Activated naive CD8-positive, alpha-beta T cell treated with anti-CD3 and anti-CD28 coated beads, Interleukin-2, amount 50 U/mL, for 16 hours (primary cell): Measurements from ENCODE around the gene SYPL1.

Experiments
- DNase-seq: peaks from one replicate; pipeline ENCODE4 v3.0.0-alpha.2; 2020; ENCODE audit warnings: low read depth, low spot score

SYPL1 gene

GRCh38 chr7:106122713-106123112 is 10.6 kb upstream of the SYPL1 start:
- no peak for DNase-seq

GRCh38 chr7:106121189-106121810 is 9.2 kb upstream of the SYPL1 start:
- DNase-seq = no peak

- no peak for DNase-seq
Measured at GRCh38 chr7:106120500-106120899, 8.4 kb upstream of the SYPL1 start.

GRCh38 chr7:106119719-106120118 is 7.6 kb upstream of the SYPL1 start:
- DNase-seq = no peak

DNA sequence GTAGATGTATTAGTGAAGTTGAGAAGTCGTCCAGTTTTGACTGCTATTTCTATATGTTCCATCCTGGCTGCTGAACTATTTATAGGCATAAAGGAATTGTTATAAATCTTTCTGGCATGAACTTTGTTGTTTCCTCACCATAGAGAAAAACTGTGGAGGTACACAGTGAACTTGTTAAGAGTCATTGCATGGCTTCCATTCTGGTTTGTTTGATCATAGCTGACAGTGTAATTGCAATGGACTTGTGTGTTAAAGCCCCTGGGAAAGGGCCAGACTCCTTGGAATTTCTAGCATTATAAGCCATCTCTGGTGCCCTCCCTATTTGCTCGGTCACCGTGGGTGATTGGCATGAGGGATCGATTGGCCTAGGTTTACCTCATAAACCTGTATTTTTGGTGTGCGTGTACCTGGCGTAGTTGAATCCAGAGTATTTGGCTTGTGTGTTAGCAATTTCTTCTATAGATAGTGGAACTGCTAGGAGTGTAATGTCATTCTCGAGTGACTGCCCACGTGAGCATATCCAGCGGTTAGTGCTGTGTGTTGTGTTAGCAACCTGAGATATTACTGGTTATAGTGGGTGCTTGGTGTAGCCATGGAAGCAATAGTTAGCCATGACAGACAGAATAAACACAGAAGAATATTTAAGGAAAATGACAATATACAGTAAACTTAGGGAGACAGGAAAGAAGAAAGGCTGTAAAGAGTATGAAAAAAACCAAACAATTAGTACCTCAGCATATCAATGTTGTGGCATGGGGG is 5.9 kb upstream of the SYPL1 start:
- DNase-seq = no peak

GRCh38 chr7:106116161-106116704 is 4.1 kb upstream of the SYPL1 start:
- DNase-seq = no peak

GRCh38 chr7:106114716-106115383 is 2.7 kb upstream of the SYPL1 start:
- no peak for DNase-seq

- no peak for DNase-seq
Measured at GRCh38 chr7:106112972-106113421, 885 bp upstream of the SYPL1 start.

DNA sequence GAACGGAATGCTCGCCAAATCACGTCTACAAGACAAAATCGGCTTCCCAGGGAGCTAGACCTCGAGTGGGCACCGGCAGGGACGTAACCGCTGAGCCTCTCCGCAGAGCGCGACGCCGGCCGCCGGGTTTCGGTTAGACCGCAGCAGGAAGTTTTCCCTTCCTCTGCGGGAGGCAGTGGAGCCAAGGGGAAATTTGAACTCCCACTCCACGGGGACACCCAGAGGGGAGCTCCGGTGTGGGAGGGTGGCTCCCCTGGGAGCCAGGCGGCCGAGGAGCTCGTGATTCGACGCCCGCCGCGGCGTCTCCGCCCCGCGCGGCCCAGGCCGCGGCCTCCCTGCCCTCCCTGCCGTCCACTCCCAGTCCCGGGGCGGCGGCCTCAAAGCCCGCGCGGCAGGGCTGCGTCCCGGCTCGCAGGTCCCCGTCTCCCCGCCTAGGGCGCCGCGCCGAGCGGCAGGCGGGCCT is 426 bp downstream of the SYPL1 start:
- no peak for DNase-seq

DNA sequence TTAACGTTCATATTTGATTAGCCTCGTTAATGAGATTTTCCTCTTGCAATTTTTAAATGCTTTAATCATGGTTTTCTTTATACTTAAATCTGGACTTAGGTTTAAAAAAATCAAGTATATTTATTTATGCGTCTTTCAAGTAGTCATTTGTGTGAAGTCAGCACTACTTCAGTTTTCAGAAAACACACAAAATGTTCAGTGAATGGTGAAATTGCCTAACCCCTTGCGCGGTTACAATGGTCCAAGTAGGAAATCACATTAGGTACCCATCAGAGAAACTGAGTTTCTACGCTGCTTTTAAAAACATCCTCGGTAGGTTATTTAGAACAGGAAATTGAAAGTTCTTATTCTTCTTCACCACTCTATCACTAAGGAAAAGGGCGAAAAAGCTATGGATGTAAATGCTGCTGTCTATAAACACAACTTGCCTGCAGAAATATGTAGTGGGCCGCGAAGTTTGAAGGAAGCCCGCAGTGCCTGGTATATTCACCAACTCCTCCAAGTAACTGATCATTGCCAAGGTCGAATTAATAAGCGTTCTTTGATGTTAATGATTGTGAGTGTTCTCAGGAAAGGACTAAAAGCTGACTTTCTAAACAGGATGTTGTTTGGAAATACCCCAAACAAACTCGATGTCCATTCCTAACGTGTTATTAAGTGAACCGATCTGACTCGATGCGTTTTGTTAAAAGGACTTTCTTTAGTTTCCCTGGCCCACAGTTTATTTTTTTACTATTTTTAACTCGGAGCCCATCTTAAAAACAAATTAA is 1.0 kb downstream of the SYPL1 start:
- DNase-seq = no peak

GRCh38 chr7:106110238-106110560 is 1.9 kb downstream of the SYPL1 start:
- DNase-seq = no peak

GRCh38 chr7:106109521-106110237 is 2.4 kb downstream of the SYPL1 start:
- no peak for DNase-seq

DNA sequence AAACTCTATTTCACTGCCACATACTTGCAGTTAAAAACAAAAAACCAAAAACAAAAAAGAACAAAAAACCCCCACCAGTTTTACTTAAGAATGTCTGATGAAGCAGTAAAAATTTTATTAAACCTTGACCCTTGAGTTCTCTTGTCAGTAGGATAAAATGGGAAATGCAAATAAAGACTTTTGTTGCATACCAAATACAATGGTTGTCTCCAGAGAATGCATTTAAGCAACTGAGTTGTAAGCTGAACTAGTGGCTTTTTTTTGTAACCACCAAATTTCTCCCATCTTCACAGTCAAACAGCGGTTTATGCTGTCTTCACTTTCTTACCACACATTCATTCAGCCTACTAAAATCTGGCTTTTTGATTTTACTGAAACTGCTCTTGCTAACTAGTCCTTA is 3.1 kb downstream of the SYPL1 start:
- DNase-seq = no peak

GRCh38 chr7:106104721-106105260 is 7.3 kb downstream of the SYPL1 start:
- DNase-seq = no peak

DNA sequence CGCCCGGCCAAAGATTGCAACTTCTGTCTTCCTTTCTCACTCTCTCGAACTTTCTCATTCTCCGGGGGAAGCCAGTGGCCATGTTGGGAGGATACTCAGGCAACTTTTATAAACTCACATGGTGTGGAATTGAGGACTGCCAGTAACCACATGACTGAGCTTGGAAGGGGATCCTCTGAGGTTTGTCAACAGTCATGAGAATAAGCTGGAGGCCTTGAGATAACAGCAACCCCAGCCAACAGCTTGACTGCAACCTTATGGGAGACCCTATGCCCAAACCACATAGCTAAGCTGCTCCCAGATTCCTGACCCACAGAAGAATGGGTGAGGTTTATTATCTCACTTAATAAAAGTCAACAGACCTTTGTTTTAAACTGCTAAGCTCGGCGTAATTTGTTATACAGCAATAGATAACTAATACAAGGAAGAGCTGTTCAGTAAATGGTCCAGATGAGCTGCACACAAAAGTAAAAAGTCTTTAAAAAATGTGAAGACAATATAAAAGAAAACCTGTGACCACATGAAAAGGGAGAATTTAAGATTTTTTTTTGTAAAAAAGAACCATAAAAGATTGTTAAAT is 9.6 kb downstream of the SYPL1 start:
- DNase-seq = no peak

DNA sequence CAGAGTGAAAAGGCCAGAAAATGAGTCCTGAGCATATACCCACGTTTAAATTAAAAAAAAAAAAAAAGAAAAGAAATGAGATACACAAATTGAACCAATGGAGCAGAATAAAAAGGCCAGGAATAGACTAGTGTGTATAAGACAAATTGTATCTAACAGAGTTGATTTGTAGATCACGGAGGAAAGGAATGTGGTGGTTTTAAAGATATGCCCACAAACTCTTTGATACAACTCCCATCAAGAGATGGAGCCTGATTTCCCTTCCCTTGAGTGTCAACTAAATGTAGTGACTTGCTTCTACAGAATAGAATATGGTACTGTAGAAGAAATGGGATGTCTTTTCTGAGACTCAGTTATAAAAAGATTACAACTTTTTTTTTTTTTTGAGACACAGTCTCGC is 10.4 kb downstream of the SYPL1 start:
- no peak for DNase-seq

- no peak for DNase-seq
Measured at GRCh38 chr7:106100863-106101629, 11.1 kb downstream of the SYPL1 start.

GRCh38 chr7:106099539-106099938 is 12.6 kb downstream of the SYPL1 start:
- DNase-seq = no peak

DNA sequence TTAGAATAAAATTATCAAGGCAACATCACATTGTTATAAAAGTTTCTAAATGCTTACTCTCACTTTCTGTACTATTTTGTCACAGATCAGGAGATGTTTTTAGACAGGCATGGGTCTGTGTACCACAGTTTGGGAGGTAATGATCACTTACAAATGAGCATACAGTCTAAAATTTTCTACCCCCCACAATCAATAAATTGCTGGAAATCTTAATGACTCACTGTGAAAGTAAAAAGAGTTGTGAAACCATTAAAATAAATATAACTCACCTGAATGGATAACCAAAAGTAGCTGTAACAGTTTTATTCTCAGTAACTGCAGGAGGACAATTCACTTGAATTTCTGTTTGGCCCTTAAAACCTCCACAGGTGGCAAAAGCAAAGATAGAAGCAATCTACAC is 13.2 kb downstream of the SYPL1 start:
- DNase-seq = no peak

DNA sequence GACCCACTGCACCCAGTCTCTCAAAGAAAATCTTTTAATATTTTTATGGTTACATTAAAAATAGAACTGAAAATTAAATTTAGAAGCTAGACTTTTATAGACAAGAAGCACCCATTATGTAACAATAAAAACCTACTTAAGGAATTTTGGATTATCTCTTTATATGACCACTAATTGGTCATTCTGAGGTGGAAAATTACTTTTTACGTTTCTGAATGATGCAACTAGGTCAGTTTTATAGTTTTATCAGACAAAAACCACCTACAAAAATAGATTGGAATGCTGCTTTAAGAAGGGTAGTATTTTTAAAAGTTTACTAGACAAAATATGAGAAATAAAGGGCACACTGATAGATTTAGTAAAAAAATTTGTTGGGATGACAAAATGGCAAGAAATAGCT is 16.5 kb downstream of the SYPL1 start:
- DNase-seq = no peak
